ENCODE results near the gene CACNA1A.
"Not testable (repeated sequence)": the region's sequence is repeated elsewhere in the genome, so short reads cannot be mapped to it uniquely, and the experiment has no call there.

The CACNA1A gene

GRCh38 chr19:13373599-13373998, 132.7 kb downstream of the CACNA1A start:
- DNase-seq (ENCODE audit: low read depth), result no peak
- H3K4me3 ChIP-seq (ENCODE audit: low read length), result no peak overlapping the region
- TF ChIP-seq, protein P1, sequence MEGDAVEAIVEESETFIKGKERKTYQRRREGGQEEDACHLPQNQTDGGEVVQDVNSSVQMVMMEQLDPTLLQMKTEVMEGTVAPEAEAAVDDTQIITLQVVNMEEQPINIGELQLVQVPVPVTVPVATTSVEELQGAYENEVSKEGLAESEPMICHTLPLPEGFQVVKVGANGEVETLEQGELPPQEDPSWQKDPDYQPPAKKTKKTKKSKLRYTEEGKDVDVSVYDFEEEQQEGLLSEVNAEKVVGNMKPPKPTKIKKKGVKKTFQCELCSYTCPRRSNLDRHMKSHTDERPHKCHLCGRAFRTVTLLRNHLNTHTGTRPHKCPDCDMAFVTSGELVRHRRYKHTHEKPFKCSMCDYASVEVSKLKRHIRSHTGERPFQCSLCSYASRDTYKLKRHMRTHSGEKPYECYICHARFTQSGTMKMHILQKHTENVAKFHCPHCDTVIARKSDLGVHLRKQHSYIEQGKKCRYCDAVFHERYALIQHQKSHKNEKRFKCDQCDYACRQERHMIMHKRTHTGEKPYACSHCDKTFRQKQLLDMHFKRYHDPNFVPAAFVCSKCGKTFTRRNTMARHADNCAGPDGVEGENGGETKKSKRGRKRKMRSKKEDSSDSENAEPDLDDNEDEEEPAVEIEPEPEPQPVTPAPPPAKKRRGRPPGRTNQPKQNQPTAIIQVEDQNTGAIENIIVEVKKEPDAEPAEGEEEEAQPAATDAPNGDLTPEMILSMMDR (conservative IDR thresholded peaks at IDR 0.05; ENCODE audit: low read length), result no peak

DNA sequence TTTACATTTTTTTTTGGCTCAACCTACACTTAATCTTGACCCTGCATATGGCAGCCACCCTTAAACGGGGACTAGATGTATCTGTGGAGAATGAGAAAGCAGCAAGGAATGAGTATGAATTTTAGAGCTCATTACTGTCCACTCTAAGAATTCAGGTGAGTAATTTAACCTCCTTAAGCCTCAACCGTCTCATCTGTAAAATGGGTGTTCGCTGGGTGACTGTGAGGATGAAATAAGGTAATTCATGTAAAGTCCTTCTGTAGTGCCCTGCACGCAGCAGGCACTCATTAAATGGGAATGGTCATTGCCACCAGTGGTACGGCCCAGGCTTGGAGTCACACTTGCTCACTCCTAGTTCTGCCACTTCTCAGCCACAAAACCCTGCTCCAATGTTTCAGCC, 135.3 kb downstream of the CACNA1A start:
- TF ChIP-seq, protein P1 (conservative IDR thresholded peaks at IDR 0.05; ENCODE audit: low read length), result no peak
- DNase-seq (ENCODE audit: low read depth), result no peak
- no peak overlapping the region for H3K4me3 ChIP-seq (ENCODE audit: low read length)

GRCh38 chr19:13366529-13367143, 139.6 kb downstream of the CACNA1A start:
- TF ChIP-seq, protein P1 (conservative IDR thresholded peaks at IDR 0.05; ENCODE audit: low read length), result peak; percentile 59
- peak; percentile 25 for DNase-seq (ENCODE audit: low read depth)
- H3K4me3 ChIP-seq (ENCODE audit: low read length), result no peak overlapping the region

- no peak overlapping the region for H3K4me3 ChIP-seq (ENCODE audit: low read length)
- TF ChIP-seq, protein P1 (conservative IDR thresholded peaks at IDR 0.05; ENCODE audit: low read length), result no peak
- no peak for DNase-seq (ENCODE audit: low read depth)
These were observed 142.3 kb downstream of the CACNA1A start for GRCh38 chr19:13363954-13364353.

DNA sequence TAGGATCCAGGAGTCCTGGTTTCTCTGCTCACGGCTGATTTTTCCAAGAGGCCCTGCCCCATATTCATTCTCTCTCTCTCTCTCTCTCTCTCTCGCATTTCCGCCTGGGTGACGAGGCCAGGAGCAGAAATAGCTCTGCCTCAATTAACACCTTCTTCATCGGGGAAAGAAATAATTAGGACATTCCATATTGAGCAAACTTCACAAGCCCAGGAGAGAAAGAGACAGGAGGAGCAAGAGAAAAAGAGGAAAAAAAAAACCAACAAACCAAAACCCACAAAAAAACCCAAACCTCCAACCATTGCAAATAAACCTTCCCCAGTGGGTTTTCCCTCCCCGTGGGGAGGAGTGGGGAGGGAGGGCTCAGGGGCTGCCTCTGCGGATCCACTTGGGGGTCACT, 143.0 kb downstream of the CACNA1A start:
- H3K4me3 ChIP-seq (ENCODE audit: low read length), result no peak overlapping the region
- TF ChIP-seq, protein P1 (conservative IDR thresholded peaks at IDR 0.05; ENCODE audit: low read length), result no peak
- DNase-seq (ENCODE audit: low read depth), result no peak

GRCh38 chr19:13362668-13363067, 143.6 kb downstream of the CACNA1A start:
- TF ChIP-seq, protein P1 (conservative IDR thresholded peaks at IDR 0.05; ENCODE audit: low read length), result no peak
- no peak overlapping the region for H3K4me3 ChIP-seq (ENCODE audit: low read length)
- no peak for DNase-seq (ENCODE audit: low read depth)

- H3K4me3 ChIP-seq (ENCODE audit: low read length); DNase-seq (ENCODE audit: low read depth): not testable (repeated sequence)
These were observed 144.6 kb downstream of the CACNA1A start for GRCh38 chr19:13361726-13362125.

Measured in AG10803 (cell line).